ENCODE data around the gene GPX2. TPM values are rescaled to one million over a fixed set of nuclear protein-coding genes. Genes with fewer than 3 reads are reported as not detected.

GPX2 gene
- total and polyA plus RNA-seq, 10 of the 15 experiments (the other 5 are each of a cell fraction or from before 2014, with no cell fraction given) = not detected

GRCh38 chr14:64914237-64915028 lies 28.1 kb downstream of the GPX2 start, which contains the start of gene CHURC1 (continued):
- TF ChIP-seq SKIL (IDR thresholded peaks at IDR 0.05; ENCODE audit: low read depth, poor library complexity, severe bottlenecking) (no peak), EGR1 (IDR thresholded peaks at IDR 0.05; ENCODE audit: borderline replicate concordance in 1 of 2, low read depth in 2 of 2, low read length in 2 of 2) (peak in 1 of 2 experiments; percentile 78; a peak in 2 of 3 replicates), ASH2L (IDR thresholded peaks at IDR 0.05; ENCODE audit: borderline replicate concordance, low read depth) (no peak), LARP7 (IDR thresholded peaks at IDR 0.05) (0 out of 2 replicates have a peak, but pooled peaks have one; percentile 65), SMARCA5 (IDR thresholded peaks at IDR 0.05) (peak; percentile 68), RELA (IDR thresholded peaks at IDR 0.05; ENCODE audit: borderline replicate concordance, partially characterized antibody) (no peak), ZNF274 (IDR thresholded peaks at IDR 0.05; ENCODE audit: insufficient read depth, insufficient read length) (no peak), MTA2 (IDR thresholded peaks at IDR 0.05; ENCODE audit: low read depth) (0 out of 2 replicates have a peak, but pooled peaks have one; percentile 38), WRNIP1 (IDR thresholded peaks at IDR 0.05; ENCODE audit: borderline replicate concordance, low read depth, low read length) (no peak), JUND (IDR thresholded peaks at IDR 0.05; ENCODE audit: low read depth, low read length) (no peak), SIX5 (IDR thresholded peaks at IDR 0.05; ENCODE audit: low read depth, low read length, severe bottlenecking) (peak; percentile 23), ZSCAN29 (IDR thresholded peaks at IDR 0.05) (no peak), MEF2B (IDR thresholded peaks at IDR 0.05; ENCODE audit: partially characterized antibody, poor library complexity, severe bottlenecking) (peak; percentile 64), MXI1 (IDR thresholded peaks at IDR 0.05; ENCODE audit: low read depth, low read length) (peak; percentile 97), HSF1 (IDR thresholded peaks at IDR 0.05; ENCODE audit: low read depth, low read length) (no peak; the same call in 1 of the 2 replicates), PRDM15 (CRISPR knock-in tag; IDR thresholded peaks at IDR 0.05) (no peak), ELK1 (IDR thresholded peaks at IDR 0.05; ENCODE audit: low read depth, low read length) (peak; percentile 72), ZZZ3 (IDR thresholded peaks at IDR 0.05; ENCODE audit: control insufficient read depth, insufficient read length, low read depth) (no peak), PBX3 (IDR thresholded peaks at IDR 0.05; ENCODE audit: insufficient replicate concordance, low read depth, low read length) (no peak)

Data from GM12878 (cell line).